Measurements from ENCODE around the gene CNOT1. TPM values are rescaled to one million over a fixed set of nuclear protein-coding genes. Genes with fewer than 3 reads are reported as not detected.
"Not testable (repeated sequence)": the region's sequence is repeated elsewhere in the genome, so short reads cannot be mapped to it uniquely, and the experiment has no call there.

Gene CNOT1
- polyA plus RNA-seq, 5 donors, result 173 to 200 (median 185) TPM

DNA sequence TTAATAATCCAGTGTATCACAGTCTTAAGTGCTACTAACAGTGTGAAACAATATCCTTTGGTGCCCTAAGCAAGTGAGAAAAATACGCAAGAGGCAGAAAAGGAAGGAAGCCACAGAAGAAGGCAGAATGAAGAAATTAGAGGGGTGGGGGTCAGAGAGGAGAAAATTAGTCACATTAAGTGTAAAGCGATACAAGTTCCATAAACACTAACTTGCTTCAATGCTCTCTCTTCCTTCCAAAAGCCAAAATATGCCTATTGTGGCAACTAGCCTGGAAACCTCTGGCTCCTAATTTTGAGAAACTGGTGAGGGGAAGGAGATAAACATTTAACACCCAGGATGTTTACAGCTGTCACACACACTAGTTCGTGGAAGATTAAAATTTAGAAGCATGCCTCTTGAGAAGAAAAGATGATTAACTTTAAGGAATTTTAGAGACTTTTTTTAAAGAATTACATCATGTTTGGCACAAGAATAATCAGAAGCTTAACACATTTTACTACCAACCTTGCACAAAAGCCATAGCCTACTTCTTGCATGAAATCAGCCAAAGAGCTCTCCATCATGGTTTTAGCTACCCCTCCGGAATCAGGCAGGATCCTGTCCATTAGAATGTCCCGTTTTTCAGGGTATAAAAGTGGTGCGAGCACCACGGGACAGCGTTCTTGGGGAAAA, 44.7 kb downstream of the CNOT1 start:
- no peak for DNase-seq

DNA sequence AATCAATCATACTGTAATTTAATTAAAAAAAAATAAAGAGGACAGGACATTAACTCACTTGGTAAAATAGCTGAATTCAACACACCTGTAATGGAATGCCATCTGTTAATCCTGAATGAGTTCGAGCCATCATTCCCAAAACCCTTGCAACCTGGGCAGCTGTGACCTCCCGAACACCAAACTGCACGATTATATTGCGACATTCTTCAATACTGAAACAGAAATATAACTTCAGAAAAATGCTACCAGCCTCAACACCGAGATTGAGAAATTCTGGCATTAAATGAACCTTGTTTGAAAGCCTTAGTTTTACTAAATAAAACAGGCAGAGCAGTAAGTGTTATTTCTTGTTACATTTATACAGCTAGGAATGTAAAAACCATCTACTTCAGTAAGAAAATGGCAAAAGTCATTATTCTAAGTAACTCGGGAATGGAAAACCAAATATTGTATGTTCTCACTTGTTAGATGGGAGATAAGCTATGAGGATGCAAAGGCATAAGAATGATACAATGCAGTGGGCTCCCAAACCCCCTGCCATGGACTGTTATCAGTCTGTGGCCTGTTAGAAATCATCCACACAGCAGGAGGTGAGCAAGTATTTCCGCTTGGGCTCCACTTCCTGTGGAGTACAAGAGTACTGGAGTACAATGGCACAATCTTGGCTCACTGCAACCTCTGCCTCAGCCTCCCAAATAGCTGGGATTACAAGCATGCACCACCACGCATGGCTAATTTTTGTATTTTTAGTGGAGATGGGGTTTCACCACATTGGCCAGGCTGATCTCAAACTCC, 46.5 kb downstream of the CNOT1 start:
- DNase-seq, result no peak

DNA sequence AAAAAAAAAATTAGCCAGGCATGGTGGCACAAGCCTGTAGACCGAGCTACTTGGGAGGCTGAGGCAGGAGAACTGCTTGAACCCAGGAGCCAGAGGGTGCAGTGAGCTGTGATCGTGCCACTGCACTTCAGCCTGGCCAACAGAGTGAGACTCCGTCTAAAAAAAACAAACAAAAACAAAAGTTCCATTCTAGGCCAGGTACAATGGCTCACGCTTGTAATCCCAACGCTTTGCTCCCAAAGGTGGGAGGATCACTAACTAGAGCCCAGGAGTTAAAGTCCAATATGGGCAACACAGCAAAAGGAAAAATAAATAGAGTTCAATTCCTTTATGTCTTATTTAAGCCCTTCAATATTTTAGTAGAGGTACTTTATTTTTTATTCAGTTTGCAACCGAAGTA, 47.5 kb downstream of the CNOT1 start:
- DNase-seq, result no peak

DNA sequence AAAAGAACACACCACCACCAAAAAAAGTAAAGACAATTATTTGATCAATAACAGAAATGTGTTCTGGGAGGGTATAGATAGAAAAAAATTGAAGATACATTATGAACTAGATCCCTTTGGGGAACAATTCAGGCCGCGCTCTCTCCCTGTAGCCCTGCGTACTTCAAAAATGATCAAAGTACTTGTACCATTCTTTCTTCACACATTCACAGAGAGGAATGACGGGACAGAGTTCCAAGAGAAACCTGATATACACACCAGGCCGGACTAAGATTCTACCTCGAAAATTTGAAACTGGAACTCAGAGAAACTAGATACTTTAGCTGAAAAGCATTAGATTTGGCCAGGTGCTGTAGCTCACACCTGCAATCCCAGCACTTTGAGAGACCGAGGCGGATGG, 50.0 kb downstream of the CNOT1 start:
- DNase-seq, result no peak

DNA sequence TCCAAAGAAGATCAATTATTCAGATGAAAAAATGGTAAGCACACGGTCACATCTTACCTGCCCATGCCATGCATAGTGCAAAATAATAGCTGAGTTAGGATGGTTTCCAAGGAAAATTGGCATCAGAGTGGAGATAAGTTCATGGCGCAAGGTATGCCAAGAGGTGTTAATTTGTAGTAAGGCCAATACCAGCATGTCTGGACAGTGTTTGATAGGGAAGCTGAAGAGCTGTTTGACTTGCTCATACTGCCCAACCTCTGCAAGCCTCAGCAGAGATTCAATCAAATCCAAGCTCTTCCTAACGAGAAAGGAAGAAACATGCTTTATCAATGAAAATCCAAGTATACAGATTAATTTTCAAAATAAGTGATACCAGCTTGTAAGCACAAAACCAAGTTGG, 51.0 kb downstream of the CNOT1 start:
- DNase-seq, result no peak

DNA sequence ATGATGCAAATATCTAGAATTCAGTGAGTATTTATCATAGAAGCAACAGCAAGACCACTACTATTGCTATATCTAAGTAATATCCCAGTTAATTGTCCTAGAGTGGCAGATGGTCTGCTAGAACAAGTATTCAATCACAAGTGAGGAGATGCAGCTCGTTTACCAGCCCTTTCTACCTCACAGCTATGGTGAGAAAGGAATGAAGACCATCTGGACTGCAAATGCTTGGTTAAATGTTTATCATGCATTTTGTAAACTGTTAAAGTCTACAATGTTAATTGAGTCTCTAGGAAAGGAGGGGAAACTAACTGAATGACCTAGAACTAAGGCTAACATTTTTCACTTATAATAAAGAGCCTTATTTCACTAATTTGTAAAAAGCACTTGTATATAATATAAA, 52.5 kb downstream of the CNOT1 start:
- DNase-seq, result no peak

DNA sequence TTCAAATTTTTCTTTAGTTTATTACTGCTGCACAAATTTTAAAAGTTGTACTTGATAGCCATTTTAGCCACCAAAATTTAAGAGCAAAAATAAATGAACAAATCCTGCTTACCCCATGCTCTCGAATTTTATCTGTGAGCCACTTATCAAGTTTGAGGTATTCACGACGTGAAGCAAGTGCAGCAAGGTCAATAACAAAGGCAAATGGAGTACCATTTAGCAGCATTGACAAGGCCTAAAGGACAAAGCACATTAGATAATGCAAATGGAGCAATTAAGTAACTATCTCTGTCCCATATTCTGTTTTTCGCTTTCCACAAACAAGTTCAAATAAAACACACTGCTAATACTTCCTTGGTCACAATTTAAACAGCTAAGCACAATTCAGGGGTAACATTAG, 54.7 kb downstream of the CNOT1 start:
- DNase-seq, result no peak

DNA sequence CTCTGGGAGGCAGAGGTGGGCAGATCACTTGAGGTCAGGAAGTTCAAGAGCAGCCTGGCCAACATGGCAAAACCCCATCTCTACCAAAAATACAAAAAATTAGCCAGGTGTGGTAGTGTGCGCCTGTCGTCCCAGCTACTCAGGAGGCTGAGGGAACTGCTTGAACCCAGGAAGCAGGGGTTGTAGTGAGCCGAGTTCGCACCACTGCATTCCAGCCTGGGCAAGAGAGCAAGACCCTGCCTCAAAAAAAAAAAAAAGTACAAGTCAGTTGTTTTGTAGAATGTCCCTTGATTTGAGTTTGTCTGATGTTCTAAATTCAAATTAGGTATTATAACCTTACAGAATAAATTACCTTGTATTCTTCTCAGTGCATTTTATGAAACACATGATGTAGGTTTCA, 63.9 kb downstream of the CNOT1 start:
- DNase-seq, result not testable (repeated sequence)

DNA sequence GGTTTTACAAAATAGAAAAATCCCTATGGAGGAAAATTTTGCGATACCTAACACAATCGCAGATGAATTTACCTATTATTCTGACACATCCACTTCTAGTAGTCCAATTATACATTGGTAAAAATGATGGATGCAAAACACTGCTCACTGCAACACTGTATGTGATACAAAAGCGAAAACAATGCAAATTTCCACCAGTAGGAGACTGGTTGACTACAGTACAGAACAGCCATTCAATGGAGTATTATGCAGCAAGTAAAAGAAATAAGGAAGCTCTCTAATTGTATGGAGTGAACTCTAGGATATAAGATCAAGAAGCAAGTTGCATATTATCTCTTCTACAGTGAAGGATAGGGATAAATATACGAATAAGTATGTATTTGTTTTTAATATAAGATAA, 65.9 kb downstream of the CNOT1 start:
- no peak for DNase-seq

DNA sequence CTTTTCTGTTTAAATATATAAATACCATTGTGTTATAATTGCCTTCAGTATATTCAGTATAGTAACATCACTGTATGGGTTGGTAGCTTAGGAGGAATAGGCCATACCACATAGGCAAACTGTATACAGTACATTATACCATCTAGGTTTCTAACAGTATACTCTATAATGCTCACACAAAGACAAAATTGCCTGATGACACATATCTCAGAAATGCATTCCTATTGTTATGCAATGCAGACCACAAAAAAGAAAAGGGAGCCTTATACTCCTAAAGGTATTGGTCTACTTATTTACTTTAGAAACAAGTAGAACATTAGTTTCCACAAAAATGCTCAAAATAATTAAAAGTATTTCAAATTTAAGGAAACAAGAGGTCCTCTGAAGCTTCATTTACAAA, 66.4 kb downstream of the CNOT1 start:
- DNase-seq, result no peak

DNA sequence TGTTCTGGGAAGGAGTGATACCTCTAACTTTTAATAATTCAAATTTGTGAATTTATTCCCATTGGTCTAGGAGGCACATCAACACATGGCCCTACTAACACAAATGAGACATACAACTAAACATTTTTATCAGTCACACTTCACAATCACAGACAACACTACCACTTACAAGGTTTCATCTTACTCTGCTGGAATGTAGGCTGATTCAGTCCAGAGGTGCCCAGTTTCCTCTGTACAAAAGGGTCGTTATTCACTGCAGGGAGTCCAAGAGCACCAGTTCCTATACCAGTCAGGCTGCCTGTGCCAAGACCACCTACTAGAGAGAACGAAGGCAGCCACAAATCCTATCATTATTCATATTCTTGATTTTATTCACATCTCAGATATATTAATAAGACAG, 72.9 kb downstream of the CNOT1 start:
- DNase-seq, result no peak

DNA sequence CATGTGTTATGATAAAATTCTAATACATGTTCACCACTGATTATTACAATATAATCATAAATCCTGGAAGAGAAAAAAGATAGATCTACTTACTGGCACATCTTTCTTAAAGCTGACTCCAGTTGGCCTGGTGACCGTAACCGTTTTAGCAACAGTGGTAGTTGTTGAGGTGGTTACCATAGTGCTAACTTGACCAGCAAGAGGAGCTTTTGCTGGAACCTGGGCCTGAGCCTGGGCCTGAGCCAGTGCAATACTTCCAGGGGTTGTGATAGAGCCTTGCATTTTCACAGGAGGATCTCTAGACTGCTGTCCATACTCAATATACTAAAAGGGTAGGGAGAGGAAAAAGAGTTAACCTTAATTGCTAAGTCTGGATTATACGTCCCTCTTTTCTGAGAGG, 78.1 kb downstream of the CNOT1 start:
- no peak for DNase-seq

DNA sequence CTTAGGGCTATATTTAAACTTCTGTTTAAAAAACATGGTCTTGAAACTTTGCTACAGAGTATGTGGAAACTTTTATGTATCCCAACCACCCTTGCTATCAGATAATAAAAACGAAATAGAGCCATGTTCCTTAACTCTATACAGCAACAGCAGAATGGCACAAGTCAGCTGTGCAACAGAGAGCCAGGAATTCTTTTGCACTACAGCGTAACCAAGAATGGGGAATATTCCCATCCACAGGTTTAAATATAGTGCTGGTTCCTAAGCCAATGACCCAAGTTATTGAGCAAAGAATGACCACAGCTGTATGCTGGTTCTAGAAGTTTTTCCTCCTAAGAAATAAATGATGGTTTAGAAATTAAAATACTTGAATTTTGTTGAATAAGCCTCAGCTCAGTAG, 81.2 kb downstream of the CNOT1 start:
- no peak for DNase-seq

DNA sequence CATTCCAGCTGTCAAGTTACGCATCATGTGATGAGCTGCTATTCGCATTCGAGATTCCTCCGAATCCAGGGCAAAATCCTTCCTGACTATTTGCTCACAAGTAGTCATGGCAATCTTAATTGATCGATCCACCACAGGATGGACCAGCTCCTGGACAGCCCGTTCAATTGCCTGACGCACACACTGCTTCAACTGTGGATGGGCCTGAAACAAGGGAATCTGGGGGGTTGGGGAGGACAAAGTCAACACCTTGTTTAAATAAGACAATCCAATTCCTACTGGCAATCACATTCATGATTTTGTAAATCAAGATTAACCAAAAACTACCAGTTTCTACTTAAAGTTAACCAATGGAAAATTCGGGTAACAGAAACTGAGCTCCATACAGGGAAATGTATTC, 85.9 kb downstream of the CNOT1 start:
- no peak for DNase-seq

DNA sequence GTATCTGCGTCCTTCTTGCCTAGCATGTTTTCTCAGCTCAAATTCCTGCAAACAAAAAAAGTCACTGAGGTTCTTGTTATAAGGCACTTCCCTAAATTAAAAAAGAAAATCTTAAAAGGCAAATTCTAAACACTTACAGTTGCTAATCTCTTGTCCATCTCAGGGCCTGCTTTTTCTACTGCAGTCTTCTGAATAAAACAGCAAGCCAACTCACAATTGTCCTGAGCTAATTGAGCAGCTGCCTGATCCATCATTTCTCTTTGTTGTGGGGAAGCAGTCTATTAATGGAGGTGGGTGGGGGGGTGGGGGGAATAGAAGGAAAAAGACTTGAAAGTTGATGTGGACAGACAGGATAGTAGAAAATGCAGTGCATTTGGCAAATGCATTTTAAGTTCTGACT, 87.3 kb downstream of the CNOT1 start:
- no peak for DNase-seq

DNA sequence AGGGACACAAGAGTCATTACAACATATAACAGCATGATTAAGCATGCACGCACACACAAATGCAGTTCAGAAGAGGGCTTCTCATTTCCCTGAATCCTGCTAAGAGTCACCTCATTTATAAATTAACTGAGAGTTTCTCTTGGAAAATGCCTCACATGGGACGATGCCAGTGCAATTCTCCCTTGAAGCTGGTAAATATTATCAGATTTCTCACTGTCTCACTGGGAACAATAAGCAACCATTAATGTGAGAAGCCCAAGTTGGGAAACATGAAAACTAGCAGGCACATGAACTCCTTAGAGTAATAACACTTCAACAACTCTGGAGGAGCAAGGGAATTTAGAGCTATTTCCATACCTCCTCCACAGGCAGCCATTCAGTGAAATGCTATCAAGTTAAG, 87.9 kb downstream of the CNOT1 start:
- no peak for DNase-seq

DNA sequence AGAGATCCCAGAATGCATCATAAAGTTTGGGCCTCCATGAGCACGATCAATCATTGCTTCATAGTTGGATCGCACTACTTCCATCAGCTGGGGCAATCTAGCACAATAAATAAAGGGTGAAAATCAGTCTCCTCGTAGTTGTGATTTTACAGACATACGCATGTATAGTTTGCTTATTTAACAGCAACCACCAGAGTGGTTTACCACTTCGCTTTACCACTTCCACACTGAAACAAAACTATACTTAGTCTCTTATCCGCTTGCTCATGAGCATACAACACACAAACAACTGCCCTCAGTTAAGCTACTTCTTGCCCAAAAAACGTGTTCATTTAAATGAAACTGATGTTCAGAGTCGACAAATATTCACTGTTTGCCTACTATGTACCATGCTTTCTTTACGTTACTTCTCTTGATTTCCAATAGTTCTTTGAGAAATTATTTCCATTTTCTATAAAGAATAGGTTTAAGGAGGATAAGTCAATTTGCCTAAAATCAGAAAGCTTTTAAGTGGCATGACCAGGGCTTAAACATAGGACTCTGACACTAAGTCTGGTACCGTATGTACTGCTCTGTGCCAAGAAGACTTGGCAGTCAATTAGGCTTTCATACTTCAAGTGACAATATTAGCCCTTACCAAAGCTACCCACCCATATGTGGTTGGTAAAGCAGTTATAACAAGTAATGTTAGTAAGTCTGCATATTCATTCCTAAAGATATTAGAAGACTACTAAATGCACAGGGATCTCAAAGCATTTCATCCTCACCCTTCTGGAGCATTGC, 92.3 kb downstream of the CNOT1 start:
- no peak for DNase-seq

DNA sequence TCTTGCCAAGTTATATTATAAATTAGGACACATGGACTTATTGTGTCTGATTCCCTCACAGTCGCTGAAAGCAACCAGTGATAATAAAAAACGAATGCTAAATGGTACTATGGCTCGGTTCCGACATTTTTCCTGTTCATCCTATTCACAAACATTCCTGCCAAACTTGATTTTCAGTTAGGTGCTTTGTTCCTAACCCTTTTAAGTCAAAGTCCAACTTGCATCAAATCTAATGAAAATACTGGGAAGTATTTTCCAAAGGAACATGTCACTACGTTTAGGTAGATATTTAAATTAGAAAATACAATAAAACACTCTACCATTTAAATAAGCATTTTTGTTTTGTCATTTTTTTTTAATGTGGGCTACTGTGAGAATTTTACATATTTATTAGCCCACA, 93.3 kb downstream of the CNOT1 start:
- DNase-seq, result no peak

DNA sequence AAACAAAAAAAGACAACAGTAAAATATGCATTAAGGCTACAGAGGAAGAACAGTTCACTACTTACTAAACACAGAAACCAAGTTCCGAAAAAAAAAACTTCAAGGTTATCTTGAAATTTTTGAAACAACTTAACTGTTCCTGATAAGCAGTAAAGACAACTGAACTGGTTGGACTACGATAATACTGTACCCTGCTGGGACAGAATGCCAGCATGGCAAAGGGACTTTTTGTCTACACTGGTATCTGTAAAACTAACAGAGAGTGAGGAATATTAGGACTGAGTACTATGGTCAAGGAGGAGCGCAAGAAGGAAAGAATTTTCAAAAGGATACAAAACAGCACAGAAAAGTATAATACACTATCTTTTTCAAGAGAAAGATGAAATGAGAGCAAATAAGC, 94.5 kb downstream of the CNOT1 start:
- no peak for DNase-seq

DNA sequence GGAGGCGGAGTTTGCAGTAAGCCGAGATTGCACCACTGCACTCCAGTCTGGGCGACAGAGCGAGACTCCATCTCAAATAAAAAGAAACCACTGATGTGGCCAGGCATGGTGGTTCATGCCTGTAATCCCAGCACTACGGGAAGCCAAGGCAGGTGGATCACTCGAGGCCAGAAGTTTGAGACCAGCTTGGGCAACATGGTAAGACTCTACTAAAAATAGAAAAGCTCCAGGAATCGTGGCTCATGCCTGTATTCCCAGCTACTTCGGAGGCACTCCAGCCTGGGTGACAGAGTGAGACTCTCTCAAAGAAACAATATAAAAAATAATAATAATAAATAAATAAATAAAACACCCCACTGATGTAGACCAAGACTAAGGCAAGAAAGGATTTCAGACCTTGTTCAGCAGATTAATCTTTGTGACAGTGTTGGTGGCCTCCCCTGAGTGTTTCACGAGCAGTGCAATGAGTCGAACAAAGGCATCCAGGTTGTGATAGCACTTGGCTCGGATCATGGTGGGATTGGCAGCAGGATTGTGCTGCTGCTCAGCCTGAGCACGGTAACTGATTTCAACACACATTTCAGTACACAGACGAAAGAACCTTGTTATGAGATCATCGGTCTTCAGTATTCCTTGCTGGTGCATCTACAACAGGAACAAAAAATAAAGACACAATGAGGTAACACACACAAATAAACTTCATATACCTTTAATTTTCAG, 95.7 kb downstream of the CNOT1 start:
- no peak for DNase-seq

DNA sequence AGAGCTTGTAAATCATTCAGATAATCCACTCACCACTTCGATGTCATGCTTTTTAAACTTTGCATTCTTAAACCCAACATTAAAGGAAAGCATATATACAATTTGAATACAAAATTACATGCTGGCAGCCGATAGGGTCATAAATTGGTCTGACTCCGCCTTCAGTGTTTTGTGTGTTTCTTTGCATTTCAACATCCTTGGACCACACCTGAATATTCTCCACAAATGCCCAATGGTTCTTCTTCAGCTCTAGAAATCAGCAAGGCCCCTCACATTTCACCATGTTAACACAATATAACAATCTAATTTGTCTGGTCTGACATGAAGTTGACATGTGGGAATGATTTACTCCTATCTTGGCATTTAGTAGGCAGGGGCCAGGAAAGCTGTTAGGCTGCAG, 97.2 kb downstream of the CNOT1 start:
- no peak for DNase-seq

DNA sequence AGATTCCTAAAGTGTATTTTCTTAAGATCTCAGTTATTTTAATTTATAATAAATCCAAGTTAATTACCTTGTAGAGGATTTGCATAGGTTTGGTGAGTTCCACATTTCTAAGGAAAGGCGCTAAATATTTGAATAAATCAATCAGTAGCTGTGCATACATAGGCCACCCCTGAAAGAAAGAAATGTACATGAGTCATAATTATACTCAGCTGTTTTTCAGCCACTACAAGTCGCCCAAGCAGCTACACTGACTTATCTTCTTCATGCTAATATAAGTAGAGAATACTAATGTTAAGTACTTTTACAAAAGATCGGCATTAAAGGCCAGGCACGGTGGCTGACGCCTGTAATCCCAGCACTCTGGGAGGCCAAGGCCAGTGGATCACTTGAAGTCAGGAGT, 99.4 kb downstream of the CNOT1 start:
- no peak for DNase-seq

Measured in right lung (tissue), 5 donors.